ELR (cell line): ENCODE data around the gene SMG6.

Experiments
- DNase-seq: peaks from one replicate; pipeline ENCODE4 v3.0.0-alpha.2; 2015; ENCODE audit warnings: low read depth

Gene SMG6

DNA sequence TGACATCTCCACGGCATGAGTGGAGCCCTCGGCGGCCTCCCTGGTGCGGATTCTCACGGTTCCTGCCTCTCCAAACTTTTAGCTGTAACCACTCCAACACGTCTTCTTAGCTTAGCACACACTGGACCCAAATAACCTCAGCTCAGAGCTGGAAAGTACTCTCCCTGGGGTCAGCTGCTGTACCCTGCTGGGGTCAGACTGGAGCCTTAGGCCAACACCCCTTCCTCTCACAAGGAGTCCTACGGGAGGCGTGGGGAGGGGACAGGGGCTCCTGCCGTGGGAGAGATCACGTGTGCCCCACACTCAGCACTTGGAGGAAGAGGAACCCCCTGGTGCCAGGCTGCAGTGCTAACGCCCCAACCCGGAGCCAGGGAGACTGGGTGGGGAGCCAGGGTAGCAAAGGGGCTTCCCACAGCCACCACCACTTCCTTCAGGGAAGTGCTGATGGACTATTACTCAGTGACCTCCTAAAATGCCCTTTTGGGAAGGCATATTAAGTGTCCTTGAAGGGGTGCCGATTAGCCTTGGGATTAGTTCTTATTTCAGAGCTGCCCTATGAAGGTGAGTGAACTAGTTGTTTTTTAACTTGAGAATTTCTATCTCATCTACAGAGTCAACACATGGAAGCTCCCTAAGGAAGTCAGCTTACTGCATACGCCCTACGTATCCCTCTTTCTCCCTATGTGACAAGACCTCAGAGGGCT is 124.6 kb downstream of the SMG6 start:
- DNase-seq: no peak

DNA sequence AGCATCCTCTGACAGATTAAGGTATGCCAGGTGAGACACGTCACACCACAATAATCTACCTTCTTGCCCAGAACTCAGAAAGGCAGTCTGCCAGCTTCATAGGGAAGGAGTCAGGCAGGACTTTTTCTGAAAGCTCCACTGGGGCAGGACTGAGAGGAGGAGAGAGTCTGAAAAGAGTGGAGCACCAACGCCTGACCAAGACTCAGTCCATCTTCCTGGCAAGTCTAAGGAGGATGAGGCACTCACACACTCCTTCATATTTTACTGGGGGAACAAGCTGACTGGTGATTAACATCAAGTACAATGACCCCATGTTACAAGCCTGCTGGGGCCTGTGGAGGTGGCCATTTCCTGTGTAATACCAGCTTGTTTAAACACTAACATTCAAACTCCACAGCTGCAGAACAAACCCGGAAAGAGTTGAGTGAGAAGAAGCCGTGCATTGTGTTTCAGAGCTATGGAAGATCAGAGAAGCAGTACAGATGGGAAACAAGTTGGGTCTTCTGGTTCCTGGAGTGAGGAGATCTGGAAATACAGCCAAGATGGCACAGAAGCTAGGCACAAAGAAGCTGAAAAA is 126.3 kb downstream of the SMG6 start:
- DNase-seq: peak; percentile 48

DNA sequence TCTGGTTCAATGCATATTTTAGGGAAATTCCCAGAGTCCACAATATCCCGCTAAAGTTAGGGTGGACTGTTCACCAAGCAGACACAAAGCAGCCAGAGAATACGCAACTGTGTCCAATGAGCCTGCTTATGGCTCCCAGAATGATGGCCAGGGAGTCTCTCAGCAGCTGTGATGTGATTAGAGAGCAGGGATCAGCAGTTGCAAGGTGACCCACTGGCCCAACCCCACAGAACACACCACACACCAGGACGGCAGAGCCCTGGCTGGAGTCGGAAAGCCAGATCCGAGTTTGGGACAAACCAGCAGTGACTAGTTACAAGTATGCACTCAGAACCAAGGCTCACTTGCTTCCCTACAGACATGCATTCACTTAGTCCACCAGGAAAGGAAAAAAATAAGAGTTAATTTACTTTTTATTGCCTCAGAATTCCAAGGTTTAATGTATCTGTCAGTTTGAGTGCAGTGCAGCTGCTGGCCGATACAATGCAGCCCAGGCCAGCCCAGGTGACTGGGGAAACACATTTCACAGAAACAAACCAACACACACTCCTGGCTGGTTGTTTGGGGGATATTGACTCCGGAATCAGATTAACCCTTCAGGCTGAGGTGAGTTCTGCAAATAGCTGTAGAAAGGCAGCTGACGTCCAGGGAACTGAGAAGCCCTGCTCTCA is 127.0 kb downstream of the SMG6 start:
- no peak for DNase-seq

DNA sequence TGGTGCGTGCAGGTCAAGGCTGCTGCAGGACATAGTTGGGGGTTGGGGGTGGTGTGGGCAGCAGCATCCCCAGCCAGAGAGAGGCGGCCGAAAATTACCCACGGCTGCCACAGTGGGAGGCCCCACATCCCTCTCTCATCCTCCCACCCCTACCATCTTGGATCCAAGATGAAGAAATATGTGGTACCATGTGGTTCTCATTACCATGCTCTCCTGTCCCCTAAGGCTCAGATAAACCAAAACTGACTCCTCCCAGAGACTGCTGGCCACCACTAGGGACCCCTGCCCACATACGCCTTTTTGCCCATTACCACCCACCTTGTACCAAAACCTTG is 128.3 kb downstream of the SMG6 start:
- DNase-seq: no peak

DNA sequence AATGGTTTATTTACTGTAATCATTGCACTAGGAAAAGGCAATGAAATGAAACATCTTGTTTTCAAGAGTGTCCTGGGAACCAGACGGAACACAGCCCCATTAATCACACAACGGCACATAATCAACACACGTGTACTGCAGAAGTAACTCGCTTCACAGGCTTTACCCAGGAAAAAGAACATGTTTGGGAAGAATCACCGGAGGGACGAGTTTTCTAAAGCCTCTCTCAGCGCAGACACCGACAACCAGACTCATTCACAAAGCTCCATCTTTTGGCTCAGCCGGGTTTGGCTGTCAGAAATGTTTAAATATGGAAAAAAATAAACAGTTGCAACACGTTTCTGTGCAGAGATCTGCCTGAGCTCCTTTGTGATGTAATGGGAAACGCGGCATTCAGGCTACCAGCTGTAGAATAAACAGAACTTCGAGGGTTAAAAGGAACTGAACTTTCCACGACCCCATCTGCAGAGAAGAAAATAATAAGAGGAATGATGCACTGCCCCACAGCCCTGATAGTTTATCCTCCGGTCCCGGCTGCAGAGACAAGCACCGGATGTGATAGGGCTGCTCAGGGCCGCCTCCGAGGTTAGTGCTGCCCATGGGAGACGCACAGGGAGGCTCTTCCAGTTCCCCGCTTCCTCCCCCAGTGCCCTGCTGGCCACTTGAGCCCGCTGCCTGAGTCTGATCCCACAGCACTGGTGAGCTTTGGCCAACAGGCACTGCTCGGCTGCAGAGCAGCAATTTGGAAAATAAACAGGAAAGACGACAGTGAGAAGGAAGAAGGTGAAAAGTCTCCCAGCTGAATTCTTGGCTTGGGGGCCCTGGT is 128.9 kb downstream of the SMG6 start:
- DNase-seq: peak; percentile 90

DNA sequence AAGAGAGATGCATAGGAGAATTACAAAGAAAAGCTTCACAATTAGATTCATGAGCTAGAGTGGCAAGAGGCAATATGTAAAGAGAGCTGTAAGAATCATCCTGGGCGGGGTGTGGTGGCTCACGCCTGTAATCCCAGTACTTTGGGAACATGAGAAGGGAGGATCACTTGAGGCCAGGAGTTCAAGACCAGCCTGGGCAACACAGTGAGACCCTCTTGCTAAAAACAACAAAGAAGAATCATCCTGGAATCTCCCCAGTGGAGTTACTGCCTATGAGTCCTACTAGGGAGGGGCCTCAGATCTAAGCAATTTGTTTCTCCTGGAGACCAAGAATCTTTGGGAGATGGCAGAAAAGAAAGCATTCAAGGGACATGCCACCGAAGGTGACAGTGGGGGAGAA is 129.6 kb downstream of the SMG6 start:
- DNase-seq: peak; percentile 65

DNA sequence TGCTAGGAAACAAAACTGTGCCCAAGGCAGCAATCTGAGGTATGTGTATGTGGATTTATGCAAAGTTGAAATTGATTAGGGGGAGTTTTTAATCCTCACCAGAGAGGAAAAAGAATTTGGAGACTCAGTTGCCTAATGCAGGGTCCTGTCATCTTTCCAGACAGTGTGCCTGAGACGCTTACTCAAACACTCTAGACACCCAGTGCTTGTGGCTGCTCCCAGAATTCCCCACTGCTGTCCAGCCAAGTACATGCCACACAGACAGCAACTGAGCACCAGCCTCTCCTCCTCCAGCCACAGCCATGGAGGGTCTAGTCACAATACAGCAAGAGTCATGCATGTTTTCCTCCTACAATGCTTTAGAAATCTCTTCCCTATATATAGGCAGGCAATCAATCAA is 130.6 kb downstream of the SMG6 start:
- peak; percentile 54 for DNase-seq

DNA sequence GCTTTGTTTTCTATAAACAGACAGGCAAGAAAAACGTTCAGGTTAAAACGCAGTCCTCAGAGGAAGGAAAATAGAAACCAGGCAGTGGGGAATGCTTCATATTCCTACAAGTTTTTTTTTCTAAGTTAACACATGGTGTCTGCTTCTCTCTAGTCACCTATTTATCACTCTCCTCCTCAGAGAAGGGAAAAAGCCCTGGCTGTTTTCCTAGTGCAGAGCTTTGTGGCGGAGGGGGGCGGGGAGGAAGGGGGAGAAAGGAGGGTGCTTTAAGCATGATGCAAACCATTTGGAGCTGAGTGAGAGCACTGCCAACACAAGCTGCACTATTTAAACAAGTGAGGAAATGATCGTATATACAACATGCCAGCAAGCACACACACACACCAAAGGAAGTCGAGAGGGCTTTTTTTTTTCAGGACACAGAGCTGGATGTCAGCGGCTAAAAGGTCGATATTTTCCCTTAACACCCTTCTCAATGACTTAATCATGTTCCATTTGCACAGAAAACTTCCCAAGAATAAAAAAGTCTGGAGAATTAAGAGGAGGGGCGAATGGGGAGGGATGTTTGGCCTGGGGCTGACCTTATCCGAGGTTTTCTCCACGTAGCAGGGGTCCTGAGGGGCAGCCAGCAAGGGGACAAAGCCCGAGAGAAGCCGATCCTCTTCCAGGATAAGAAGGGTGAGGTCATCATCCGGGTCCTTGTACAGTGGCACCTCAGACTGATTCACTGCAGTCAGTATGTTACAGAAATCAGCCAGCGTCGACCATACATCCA is 131.3 kb downstream of the SMG6 start:
- DNase-seq: peak; percentile 93

DNA sequence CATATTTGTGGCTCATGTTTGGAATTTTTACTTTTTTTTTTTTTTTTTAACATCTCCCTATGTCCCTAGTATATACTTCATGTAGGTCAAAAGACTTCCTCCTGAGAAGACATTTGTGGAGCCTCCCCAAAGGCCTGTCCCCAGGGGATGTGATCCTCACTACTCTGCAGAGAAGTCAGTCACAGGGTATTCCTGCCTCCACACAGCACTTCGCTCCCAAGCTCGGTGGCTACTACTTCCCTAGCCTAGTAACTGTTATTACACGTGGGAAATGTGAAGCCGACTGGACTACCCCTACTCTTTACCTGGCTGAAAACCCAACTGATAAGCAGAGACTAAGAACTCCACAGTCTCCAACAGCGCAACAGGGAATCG is 131.9 kb downstream of the SMG6 start:
- DNase-seq: no peak

DNA sequence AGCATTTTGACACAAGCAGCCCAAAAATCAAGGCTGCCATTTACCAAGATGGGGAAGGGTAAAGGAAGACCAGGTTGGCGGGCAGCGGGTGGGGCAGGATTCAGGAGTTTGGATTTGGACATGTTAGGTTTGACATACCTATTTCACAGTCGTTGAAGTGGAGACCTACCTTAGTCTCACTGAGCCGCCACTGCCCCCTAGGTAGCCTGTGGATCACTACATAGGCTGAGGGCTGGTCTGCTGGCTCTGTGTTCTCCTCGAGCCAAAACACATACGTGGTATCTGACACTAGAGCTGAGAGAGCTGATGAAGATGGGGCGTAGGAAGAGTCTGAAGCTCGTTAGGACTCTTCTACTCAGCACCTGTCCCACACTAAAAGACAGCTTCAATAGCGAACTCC is 133.6 kb downstream of the SMG6 start:
- peak; percentile 24 for DNase-seq

DNA sequence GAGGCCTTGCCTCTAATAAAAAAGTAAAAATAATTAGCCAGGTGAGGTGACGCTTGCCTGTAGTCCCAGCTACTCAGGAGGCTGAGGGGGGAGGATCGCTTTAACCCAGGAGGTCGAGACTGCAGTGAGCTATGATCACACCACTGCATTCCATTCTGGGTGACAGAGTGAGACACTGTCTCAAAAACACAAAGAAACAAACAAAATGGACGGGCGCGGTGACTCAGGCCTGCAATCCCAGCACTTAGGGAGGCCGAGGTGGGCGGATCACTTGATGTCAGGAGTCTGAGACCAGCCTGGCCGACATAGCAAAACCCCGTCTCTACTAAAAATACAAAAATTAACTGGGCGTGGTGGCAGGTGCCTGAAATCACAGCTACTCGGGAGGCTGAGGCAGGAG is 137.9 kb downstream of the SMG6 start:
- peak; percentile 30 for DNase-seq

DNA sequence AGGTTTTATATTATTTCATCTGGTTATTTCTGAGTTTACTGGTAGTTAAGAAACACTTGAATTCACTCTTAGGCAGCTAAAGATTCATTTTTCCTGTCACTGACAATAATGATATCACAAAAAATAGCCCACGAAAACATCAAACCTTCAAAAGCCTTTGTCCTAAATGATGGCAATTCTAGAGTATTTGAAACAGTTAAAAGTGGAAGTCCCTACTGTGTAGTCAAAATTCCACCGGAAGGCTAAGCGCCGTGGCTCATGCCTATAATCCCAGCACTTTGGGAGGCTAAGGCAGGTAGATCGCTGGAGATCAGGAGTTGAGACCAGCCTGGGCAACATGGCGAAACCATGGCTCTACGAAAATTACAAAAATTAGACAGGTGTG is 145.2 kb downstream of the SMG6 start:
- DNase-seq: no peak

DNA sequence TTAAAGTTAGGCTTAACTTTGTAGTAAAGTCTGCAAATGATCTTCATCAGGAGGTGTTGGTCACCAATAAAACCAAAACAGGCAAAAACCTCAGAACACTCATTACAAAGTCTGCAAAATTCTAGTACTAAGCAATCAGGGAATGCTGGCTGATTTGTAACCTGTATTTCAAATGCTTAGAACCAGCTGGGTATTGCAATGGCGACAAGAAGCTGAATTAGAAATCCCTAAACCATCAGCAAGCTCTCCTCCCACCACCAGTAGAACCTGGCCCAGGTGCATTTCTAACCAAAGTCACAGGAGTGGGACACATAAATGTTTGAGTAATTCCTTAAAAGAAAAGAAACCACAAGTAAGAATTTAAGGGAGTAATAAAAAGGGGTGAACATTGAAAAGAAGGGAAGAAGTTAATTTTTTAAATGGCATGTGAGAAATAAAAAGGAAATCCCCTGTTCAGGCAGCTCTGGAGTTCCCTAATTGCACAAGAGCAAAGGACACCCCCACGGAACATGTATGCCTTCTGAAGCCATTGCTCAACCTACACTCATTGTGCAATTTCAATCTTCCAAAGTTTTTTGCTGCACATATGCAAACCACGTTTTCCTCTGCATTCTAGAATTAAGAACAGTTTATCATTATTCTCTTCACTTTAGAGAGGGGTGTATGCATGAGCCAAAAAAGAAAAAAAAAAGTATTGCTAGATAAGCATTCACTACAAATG is 145.8 kb downstream of the SMG6 start:
- peak; percentile 67 for DNase-seq

DNA sequence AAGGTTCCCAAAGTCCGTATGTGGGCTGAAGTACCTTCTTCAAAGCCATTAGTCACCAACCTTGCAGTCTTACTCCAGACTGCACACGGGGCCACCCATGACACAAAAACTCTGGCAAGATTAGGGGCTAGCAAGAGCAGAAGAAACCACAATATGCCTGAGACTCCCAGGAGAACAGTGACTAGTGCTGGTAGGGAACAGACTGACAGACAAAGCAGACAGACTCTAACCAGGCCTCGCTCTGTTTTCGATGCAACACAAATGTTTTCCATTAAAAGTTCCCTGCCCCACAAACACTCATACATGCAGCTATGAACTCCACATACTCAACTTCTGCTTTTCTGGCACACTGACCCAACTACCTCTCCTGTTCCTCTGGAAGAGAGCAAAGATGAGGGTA is 146.5 kb downstream of the SMG6 start:
- DNase-seq: peak; percentile 33

DNA sequence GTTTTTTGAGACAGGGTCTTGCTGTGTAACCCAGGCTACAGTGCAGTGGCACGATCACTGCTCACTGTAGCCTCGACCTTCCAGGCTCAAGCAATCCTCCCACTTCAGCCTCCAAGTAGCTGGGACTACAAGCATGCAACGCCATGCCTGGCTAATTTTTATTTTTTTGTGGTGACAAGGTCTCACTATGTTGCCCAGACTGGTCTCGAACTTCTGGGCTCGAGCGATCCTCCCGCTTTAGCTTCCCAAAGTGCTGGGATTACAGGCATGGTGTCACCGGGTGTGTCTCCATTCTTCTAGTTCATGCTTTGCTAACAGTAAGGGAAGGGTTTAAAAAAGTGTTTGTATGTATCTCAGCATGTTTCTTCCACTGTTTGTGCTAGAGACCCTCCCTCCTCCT is 146.9 kb downstream of the SMG6 start:
- DNase-seq: no peak

DNA sequence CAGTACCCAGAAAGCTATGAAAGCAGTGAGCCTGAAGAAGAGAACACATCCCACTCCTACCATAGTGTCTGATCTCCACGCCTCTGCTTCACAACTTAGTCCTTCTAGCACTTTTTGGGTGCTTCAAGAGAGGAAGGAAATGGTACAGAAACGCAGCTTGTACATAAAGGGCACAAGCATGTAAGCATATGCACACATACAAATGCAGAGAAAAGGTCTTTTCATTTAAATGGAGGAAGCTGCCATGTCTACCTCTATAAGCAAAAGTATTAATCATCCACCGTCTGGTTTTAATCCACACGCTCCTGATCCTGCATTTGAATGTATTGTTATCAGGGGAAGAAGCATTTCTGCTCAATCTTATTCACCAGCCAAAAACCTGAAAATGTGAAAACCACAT is 148.0 kb downstream of the SMG6 start:
- no peak for DNase-seq

DNA sequence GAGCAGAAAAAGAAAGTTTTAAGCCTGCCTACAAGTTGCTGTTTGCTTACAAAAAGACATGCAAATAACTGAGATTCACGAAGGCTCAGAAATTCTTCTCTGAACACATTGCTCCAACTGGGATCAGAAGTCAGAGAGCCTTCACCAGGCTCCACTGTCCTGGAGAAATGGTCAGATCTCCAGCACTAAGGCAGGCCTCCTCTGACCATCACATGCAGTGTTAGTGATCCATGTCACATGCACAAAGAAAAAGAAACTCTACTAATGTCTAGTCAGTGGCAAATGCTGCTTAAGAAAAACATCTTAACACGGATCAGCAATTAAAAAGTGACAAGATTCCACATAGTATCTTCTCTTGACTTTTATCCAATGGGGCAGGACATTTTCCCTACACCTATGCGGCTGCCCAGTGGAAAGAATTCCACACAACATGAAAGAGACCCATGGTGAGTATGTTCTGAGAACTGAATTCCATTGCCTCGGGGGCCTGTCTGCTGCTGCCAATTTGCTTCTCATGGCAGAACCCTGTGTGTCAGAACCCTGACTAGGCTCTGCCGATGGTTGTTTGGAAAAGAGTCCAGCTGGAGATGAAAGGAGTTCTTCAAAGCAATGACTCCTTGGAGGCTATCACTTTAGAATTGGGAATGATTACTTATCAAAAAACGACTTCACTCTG is 152.1 kb downstream of the SMG6 start:
- DNase-seq: no peak

DNA sequence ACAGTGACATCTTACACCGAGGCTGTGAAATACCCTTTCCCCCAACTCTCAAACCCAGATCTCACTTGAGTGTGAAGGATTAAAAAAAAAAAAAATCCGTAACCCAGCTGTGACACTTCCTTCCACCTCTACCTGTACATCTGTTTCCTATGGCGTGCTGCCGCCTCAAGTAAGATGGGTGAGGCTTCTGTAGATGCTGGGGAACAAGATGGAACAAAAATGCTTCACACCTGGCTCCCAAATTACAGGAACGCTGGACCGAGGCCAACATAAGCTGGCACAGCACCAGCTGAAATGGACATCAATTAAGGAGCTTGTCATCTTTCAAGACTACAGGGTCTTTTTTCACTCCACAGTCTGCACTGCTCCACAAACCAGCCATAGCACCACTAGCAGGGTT is 152.8 kb downstream of the SMG6 start:
- no peak for DNase-seq

DNA sequence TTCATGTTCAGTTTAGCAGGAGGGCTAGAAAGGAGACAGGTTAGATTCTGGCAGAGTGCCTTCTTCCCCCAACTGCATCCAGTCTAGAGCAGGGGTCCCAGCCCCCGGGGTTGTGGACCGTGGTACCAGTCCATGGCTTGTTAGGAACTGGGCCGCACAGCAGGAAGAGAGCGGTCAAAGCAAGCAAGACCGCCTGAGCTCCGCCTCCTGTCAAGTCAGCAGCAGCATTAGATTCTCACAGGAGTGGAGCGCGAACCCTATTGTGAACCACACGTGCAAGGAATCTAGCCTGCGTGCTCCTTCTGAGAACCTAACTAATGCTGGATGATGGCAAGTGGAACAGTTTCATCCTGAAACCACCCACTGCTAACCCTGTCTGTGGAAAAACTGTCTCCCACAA is 153.7 kb downstream of the SMG6 start:
- no peak for DNase-seq

DNA sequence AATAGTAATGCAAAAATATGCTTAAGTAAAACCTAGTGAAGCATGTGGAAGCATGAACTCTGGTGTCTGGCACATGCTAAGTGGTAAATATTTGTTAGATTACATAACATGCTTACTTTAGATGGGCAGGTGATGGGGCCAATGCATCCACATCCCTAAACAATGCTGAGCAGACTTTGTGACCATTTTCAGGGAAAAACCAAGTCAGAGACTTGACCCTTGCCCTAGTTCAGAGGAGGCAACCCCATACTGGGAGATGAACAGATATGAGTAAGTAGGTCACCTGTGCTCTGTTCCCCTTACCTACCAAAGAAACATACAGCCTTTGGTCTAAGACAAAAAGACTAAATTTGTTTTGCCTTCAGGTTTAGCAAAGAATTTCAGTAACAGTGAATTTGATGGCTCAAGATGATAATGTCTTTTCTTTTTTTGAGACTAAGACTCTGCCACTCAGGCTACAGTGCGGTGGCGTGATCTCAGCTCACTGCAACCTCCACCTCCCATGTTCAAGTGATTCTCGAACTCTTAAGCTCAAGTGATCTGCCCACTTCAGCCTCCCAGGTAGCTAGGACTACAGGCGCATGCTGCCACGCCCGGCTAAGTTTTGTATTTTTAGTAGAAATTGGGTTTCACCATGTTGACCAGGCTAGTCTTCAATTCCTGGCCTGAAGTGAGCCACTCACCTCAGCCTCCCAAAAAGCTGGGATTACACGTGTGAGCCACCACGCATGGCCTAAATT is 157.3 kb downstream of the SMG6 start:
- no peak for DNase-seq
